WTC11 (cell line): ENCODE data around the gene DGKZ. TPM values are rescaled to one million over a fixed set of nuclear protein-coding genes. Genes with fewer than 3 reads are reported as not detected.

Experiments used
- ATAC-seq: fragments of 200-7000 bp; cut with Tn5 transposase; 2 replicates; pipeline ENCODE4 v1.10.0; 2021; ENCODE audit warnings: mild to moderate bottlenecking, moderate library complexity
- CTCF ChIA-PET: fragments of 300-600 bp; sonication (Branson Sonifier 250); formaldehyde crosslinking; loops from one replicate; lab custom pipeline; 2021; ENCODE audit warnings: antibody characterized with exemption; lab: Charles Lee
- POLR2A ChIA-PET: fragments of 350-600 bp; sonication (Branson Sonifier 250); formaldehyde crosslinking; loops from one replicate; lab custom pipeline; 2021; ENCODE audit warnings: antibody characterized with exemption; lab: Charles Lee
- DNase-seq: peaks from one replicate; pipeline ENCODE4 v3.0.0; 2021; ENCODE audit warnings: low spot score
- H3K27ac Mint-ChIP-seq: 2 replicates; pipeline ENCODE4 v1.8.0; 2021; ENCODE audit warnings: mixed read lengths
- H3K27me3 Mint-ChIP-seq: 2 replicates; pipeline ENCODE4 v1.8.0; 2021; ENCODE audit warnings: low read depth, mild to moderate bottlenecking, moderate library complexity, mixed read lengths
- H3K36me3 Mint-ChIP-seq: 2 replicates; pipeline ENCODE4 v1.8.0; 2021; ENCODE audit warnings: mixed read lengths
- H3K4me1 Mint-ChIP-seq: 2 replicates; pipeline ENCODE4 v1.8.0; 2022; ENCODE audit warnings: mixed read lengths
- H3K4me3 Mint-ChIP-seq: 2 replicates; pipeline ENCODE4 v1.8.0; 2021; ENCODE audit warnings: mild to moderate bottlenecking, moderate library complexity, mixed read lengths
- H3K9me3 Mint-ChIP-seq: 2 replicates; pipeline ENCODE4 v1.8.0; 2021; ENCODE audit warnings: mixed read lengths
- CREM ChIP-seq: sonication (generic); formaldehyde crosslinking; IDR thresholded peaks from 2 replicates; pipeline ENCODE4 v1.8.1; 2022; ENCODE audit warnings: mild to moderate bottlenecking, missing genetic modification reagents, moderate library complexity
- CTCF ChIP-seq: fragments of 200-600 bp; IDR thresholded peaks from 2 replicates; pipeline ENCODE4 v1.8.0; 2022; ENCODE audit warnings: antibody characterized with exemption
- ESRRA ChIP-seq: sonication (generic); formaldehyde crosslinking; IDR thresholded peaks from 2 replicates; pipeline ENCODE4 v1.8.1; 2022; ENCODE audit warnings: mild to moderate bottlenecking, missing genetic modification reagents, borderline replicate concordance
- ETV6 ChIP-seq: sonication (generic); formaldehyde crosslinking; IDR thresholded peaks from 2 replicates; pipeline ENCODE4 v1.8.1; 2022; ENCODE audit warnings: mild to moderate bottlenecking, missing genetic modification reagents
- FOXK1 ChIP-seq: sonication (generic); formaldehyde crosslinking; IDR thresholded peaks from 2 replicates; pipeline ENCODE4 v1.8.0; 2022; ENCODE audit warnings: mild to moderate bottlenecking, moderate library complexity, missing genetic modification reagents
- FOXP1 ChIP-seq: sonication (generic); formaldehyde crosslinking; IDR thresholded peaks from 2 replicates; pipeline ENCODE4 v1.8.0; 2022; ENCODE audit warnings: missing genetic modification reagents, mild to moderate bottlenecking, moderate library complexity, borderline replicate concordance
- GTF2I ChIP-seq: fragments of 250-450 bp; sonication (Bioruptor Pico); conservative IDR thresholded peaks from 2 replicates; pipeline ENCODE4 v1.4.0; 2021; ENCODE audit warnings: mild to moderate bottlenecking
- HMGXB4 ChIP-seq: sonication (generic); formaldehyde crosslinking; IDR thresholded peaks from 2 replicates; pipeline ENCODE4 v1.8.1; 2023; ENCODE audit warnings: mild to moderate bottlenecking, moderate library complexity, missing genetic modification reagents
- MLX ChIP-seq: sonication (generic); formaldehyde crosslinking; IDR thresholded peaks from 2 replicates; pipeline ENCODE4 v1.8.1; 2023; ENCODE audit warnings: mild to moderate bottlenecking, missing genetic modification reagents, moderate library complexity
- MXD4 ChIP-seq: fragments of 250-450 bp; sonication (Bioruptor Pico); IDR thresholded peaks from 2 replicates; pipeline ENCODE4 v1.8.0; 2021; ENCODE audit warnings: mild to moderate bottlenecking, moderate library complexity, borderline replicate concordance
- NFE2L1 ChIP-seq: sonication (generic); formaldehyde crosslinking; IDR thresholded peaks from 2 replicates; pipeline ENCODE4 v1.8.1; 2023; ENCODE audit warnings: missing genetic modification reagents
- NR3C1 ChIP-seq: sonication (generic); formaldehyde crosslinking; conservative IDR thresholded peaks from 2 replicates; pipeline ENCODE4 v1.8.1; 2023; ENCODE audit warnings: low read depth, mild to moderate bottlenecking, missing genetic modification reagents
- SP1 ChIP-seq: sonication (generic); formaldehyde crosslinking; conservative IDR thresholded peaks from 2 replicates; pipeline ENCODE4 v1.8.1; 2022; ENCODE audit warnings: missing genetic modification reagents
- TEAD4 ChIP-seq: sonication (generic); formaldehyde crosslinking; IDR thresholded peaks from 2 replicates; pipeline ENCODE4 v1.8.0; 2022; ENCODE audit warnings: mild to moderate bottlenecking, missing genetic modification reagents
- ZNF121 ChIP-seq: sonication (generic); formaldehyde crosslinking; IDR thresholded peaks from 2 replicates; pipeline ENCODE4 v1.8.0; 2023; ENCODE audit warnings: missing genetic modification reagents
- ZNF281 ChIP-seq: sonication (generic); formaldehyde crosslinking; IDR thresholded peaks from 2 replicates; pipeline ENCODE4 v1.8.0; 2023; ENCODE audit warnings: mild to moderate bottlenecking, missing genetic modification reagents
- ZNF317 ChIP-seq: sonication (generic); formaldehyde crosslinking; IDR thresholded peaks from 2 replicates; pipeline ENCODE4 v1.8.1; 2023; ENCODE audit warnings: low read depth, mild to moderate bottlenecking, moderate library complexity, missing genetic modification reagents, borderline replicate concordance
- ZNF423 ChIP-seq: fragments of 250-450 bp; sonication (Bioruptor Pico); IDR thresholded peaks from 2 replicates; pipeline ENCODE4 v2.1.2; 2022; ENCODE audit warnings: mild to moderate bottlenecking, moderate library complexity
- total RNA-seq: library from RNA; stranded (reverse); gene quantifications from 3 replicates; pipeline ENCODE4 v1.2.3, GENCODE V29; 2021
- TF ChIP-seq, protein P1 (sequence below): sonication (generic); formaldehyde crosslinking; IDR thresholded peaks from 2 replicates; pipeline ENCODE4 v1.8.1; 2022; ENCODE audit warnings: mild to moderate bottlenecking, moderate library complexity, missing genetic modification reagents
- TF ChIP-seq, protein P2 (sequence below): sonication (generic); formaldehyde crosslinking; IDR thresholded peaks from 2 replicates; pipeline ENCODE4 v1.8.0; 2022; ENCODE audit warnings: mild to moderate bottlenecking, missing genetic modification reagents

DGKZ gene
- total RNA-seq, 1 experiment from 2014 or later, result 139 TPM

GRCh38 chr11:46388619-46389449 is 41.6 kb downstream of the DGKZ start:
- POLR2A ChIA-PET, result interaction anchor here (1.1 to 1.7 kb wide), 2 partner anchors 9 to 94 kb away, joined by 4 to 6 read pairs; no protein-coding TSS in a partner anchor
- DNase-seq (no peak), ATAC-seq (no peak)
- Mint-ChIP-seq H3K27me3 (peaks cover 64% of the 10 kb centered on the region), H3K27ac (no peak overlapping the region), H3K4me3 (peak overlapping the region; percentile 69), H3K9me3 (no peaks in the 10 kb centered on the region), H3K4me1 (peaks cover 32% of the 10 kb centered on the region), H3K36me3 (no peaks in the 10 kb centered on the region)
- CTCF ChIA-PET, result interaction anchor here (0.5 to 6.6 kb wide), 49 partner anchors 9 to 308 kb away, joined by 3 to 96 read pairs (median 5); partner anchors contain the start of genes DGKZ and MDK
- TF ChIP-seq NFE2L1 (CRISPR knock-in tag) (no peak), TEAD4 (CRISPR knock-in tag) (peak; percentile 45; the same call in 1 of the 2 replicates), ESRRA (CRISPR knock-in tag) (no peak)

GRCh38 chr11:46389450-46390330 is 42.4 kb downstream of the DGKZ start:
- ChIA-PET POLR2A (interaction anchor here (0.6 to 1.7 kb wide), 3 partner anchors 10 to 774 kb away, joined by 3 to 6 read pairs (median 4); no protein-coding TSS in a partner anchor), CTCF (interaction anchor here (0.5 to 6.6 kb wide), 37 partner anchors 8 to 285 kb away, joined by 3 to 96 read pairs (median 5); partner anchors contain the start of genes DGKZ and MDK)
- peaks cover 67% of the 10 kb centered on the region for H3K27me3 Mint-ChIP-seq
- peak overlapping the region; percentile 69 for H3K4me3 Mint-ChIP-seq
- ATAC-seq (peak; percentile 63), DNase-seq (peak; percentile 92)
- H3K9me3 Mint-ChIP-seq, result no peaks in the 10 kb centered on the region
- H3K27ac Mint-ChIP-seq, result no peak overlapping the region
- H3K4me1 Mint-ChIP-seq, result peaks cover 29% of the 10 kb centered on the region
- H3K36me3 Mint-ChIP-seq, result no peaks in the 10 kb centered on the region
- TF ChIP-seq, protein P1, sequence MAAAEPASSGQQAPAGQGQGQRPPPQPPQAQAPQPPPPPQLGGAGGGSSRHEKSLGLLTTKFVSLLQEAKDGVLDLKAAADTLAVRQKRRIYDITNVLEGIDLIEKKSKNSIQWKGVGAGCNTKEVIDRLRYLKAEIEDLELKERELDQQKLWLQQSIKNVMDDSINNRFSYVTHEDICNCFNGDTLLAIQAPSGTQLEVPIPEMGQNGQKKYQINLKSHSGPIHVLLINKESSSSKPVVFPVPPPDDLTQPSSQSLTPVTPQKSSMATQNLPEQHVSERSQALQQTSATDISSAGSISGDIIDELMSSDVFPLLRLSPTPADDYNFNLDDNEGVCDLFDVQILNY (CRISPR knock-in tag), result 0 out of 2 replicates have a peak, but pooled peaks have one; percentile 32
- 0 out of 2 replicates have a peak, but pooled peaks have one; percentile 1 for TF ChIP-seq ZNF121 (CRISPR knock-in tag)
- no peak for TF ChIP-seq GTF2I (CRISPR knock-in tag)
- TF ChIP-seq CREM, result peak; percentile 62; the same call in 1 of the 2 replicates
- peak; percentile 70; the same call in 1 of the 2 replicates for TF ChIP-seq ZNF281 (CRISPR knock-in tag)
- TF ChIP-seq, protein P2, sequence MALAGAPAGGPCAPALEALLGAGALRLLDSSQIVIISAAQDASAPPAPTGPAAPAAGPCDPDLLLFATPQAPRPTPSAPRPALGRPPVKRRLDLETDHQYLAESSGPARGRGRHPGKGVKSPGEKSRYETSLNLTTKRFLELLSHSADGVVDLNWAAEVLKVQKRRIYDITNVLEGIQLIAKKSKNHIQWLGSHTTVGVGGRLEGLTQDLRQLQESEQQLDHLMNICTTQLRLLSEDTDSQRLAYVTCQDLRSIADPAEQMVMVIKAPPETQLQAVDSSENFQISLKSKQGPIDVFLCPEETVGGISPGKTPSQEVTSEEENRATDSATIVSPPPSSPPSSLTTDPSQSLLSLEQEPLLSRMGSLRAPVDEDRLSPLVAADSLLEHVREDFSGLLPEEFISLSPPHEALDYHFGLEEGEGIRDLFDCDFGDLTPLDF (CRISPR knock-in tag), result peak; percentile 20; the same call in 1 of the 2 replicates
- TF ChIP-seq ZNF317, result no peak
- TF ChIP-seq ETV6 (CRISPR knock-in tag), result peak; percentile 66; the same call in 1 of the 2 replicates
- peak; percentile 53; the same call in 1 of the 2 replicates for TF ChIP-seq FOXP1 (CRISPR knock-in tag)
- TF ChIP-seq ZNF423 (CRISPR knock-in tag), result peak; percentile 93
- TF ChIP-seq CTCF, result peak; percentile 63
- 0 out of 2 replicates have a peak, but pooled peaks have one; percentile 29 for TF ChIP-seq FOXK1 (CRISPR knock-in tag)
- TF ChIP-seq MXD4 (CRISPR knock-in tag), result no peak
- TF ChIP-seq NR3C1 (CRISPR knock-in tag), result no peak
- 0 out of 2 replicates have a peak, but pooled peaks have one; percentile 65 for TF ChIP-seq MLX (CRISPR knock-in tag)
- peak; percentile 76 for TF ChIP-seq SP1
- peak; percentile 88 for TF ChIP-seq HMGXB4 (CRISPR knock-in tag)
